GM15510 (cell line): ENCODE data around the gene LTO1.

Experiments used
- POLR2A ChIP-seq: IDR thresholded peaks from 3 replicates; pipeline ENCODE4 v1.6.1; 2011; ENCODE audit warnings: borderline replicate concordance; ENCODE audit not compliant: insufficient read length; ENCODE audit errors: extremely low read depth

LTO1 gene, protein sequence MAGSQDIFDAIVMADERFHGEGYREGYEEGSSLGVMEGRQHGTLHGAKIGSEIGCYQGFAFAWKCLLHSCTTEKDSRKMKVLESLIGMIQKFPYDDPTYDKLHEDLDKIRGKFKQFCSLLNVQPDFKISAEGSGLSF

DNA sequence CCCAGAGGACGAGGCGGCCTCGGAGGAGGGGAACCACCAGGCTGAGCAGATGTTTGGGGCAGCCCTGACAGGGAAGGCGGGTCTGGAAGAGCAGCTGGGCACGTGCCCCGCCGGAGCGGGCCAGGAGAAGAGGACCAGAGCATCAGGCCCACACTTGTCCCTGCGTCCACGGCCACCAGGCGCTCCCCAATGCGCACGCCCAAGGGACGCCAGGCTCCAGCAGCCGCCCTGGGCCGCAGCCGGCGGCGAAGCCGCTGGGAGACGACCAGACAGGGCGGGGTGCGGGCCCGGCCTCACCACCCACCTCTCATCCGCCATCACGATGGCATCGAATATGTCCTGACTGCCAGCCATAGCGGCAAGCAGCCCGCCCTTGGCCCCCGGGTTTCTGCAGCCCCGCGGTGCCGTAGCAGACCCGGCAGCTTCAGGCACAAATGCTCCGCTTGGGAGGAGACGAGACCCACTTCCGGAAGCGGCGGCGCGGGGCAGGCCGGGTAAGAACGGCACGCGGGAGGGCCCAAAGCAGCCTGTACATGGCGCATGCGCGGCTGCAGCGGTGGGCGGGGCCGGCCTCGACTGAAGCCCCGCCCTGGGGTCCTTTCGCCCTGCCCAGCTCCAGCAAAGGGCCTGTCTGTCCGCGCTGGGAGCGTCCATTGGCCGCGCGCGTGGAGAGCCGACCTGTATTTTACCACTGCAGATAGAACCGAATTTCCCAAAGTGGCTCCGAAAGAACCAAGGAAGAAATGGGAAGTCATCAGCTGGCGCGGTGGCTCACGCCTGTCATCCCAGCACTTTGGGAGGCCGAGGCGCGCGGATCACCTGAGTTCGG, at the start of gene LTO1:
Gene LTO1, minus strand, starts transcription at position 468 of the 829 bp plus-strand sequence. Its CDS starts 114 bp downstream, at position 354.
- TF ChIP-seq POLR2A: peak; percentile 88

DNA sequence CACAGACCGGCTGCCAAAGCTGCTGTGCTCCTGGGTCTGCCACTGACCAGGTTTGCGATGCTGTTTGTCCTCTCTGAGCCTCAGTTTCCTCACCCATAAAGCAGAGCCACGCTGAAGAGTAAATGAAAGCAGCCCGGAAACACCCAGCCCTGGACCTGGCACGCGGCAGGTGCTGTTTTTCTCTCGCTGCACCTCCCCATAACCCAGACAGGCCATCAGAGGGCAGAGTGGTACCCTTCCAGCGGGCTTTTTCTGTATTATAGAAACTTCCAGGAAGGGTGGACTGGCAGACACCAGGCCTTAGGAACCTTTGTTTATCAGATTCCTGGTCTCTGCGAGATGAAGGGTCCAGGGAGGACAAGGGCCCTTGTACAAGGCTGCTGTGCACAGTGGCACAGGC, 46.6 kb upstream of the LTO1 start:
- no peak for TF ChIP-seq POLR2A

DNA sequence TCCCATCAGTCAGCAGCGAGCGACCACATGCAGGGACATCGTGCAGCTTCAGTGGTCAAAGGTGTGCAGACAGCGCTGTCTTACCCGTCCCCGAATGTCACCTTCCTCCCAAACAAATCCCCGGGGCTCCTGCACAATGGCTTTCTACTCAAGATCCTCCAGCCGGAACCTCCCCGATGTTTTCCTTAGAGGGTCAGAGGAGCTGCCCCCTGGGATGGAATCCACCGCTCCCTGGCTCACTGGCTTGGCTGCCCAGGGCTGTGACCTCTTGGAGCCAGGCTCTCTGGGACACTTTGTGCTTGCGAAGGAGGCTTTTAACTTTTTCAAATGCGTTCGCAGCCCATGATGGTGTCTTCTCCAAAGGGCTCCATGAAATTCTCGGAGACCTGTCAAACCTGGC, 46.0 kb upstream of the LTO1 start:
- no peak for TF ChIP-seq POLR2A

DNA sequence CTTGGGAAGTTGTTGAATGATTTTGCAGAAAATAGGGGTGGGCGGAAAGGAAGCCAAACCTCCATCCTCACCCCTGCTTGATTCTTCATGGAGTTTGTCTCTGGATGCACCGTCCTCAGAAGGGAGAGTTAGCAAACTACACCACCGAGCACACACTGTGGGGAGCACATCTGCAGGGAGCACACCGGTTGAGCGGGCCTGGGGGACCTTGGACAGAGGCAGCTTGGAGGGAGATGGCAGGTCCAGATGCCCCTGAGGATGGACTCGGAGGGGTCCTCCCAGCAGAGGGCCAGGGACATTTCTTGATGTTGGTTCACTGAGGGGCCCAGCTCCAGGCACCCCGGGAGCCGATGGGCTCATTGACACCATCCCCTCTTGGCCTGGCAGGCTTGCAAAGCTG, 43.8 kb upstream of the LTO1 start:
- no peak for TF ChIP-seq POLR2A

DNA sequence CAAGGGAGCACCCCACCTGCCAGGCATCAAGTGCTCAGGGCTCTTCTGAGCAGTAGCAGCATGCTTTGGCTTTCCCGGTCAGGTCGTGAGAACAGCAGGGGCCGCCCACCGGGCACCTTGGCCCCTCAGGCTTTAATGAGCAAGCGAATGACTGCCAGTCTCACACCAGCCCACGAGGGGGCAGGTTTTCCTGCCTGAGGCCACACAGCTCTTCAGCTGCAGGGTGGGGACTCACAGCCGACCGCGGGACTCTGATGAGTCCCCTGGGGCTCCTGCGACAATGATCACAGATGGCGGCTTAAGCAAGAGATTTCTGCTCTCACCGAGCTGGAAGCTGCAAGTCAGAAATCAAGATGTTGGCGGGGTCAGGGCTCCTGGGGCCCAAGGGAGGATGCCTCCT, 43.0 kb upstream of the LTO1 start:
- no peak for TF ChIP-seq POLR2A

DNA sequence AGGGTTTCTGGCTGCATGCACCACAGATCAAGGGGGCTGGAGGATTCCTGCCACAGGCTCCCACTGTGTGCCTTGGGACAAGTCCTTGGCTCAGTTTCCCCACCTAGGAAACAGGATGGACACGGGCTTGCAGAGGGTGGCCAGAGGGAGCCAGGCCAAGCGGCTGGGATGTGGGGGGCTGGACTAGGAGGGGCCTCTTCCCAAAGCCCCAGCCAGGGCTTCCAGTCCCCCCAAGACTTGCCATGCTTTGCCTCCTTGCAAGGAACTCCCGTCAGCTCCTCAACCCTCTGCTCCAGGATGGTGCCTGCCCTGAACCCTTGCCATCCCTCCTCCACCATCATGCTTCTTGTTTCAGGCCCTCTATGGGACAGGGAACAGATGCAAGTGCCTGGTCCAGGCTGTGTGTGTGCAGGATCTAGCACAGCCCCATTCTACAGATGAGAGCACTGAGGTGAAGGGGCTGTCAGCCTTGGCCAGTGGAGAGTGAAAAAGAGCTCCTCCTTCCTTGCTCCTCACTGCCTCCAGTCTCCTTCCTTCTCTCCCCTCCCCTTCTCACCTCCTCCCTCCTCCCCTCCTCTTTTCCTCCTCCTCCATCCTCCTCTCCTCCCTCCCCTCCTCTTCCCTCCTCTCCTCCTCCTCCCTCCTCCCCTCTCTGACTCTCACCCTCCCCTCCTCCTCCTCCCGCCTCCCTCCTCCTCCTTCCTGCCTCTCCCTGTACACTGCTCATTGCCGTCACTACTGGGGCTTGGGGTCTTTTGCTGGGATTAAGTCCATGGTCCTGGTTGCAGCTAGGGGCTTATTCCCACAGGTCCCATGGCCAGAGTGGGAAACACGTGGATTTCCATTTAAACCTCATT, 42.0 kb upstream of the LTO1 start:
- no peak for TF ChIP-seq POLR2A

DNA sequence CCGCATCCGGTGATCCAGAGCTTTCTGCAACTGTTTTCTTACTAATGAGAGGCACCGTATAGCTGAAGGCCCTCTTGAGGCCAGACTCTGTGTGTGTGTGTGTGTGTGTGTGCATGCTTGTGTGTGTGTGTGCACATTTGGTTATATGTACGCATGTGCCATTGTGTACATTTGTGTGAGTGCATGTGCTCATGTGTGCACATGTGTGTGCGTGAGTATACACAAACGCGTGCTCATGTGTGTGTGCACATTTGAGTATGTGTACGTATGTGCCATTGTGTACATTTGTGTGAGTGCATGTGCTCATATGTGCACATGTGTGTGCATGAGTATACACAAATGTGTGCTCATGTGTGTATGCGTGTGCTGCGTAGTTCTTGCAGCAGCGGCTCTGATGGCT, 40.9 kb upstream of the LTO1 start:
- TF ChIP-seq POLR2A: no peak

DNA sequence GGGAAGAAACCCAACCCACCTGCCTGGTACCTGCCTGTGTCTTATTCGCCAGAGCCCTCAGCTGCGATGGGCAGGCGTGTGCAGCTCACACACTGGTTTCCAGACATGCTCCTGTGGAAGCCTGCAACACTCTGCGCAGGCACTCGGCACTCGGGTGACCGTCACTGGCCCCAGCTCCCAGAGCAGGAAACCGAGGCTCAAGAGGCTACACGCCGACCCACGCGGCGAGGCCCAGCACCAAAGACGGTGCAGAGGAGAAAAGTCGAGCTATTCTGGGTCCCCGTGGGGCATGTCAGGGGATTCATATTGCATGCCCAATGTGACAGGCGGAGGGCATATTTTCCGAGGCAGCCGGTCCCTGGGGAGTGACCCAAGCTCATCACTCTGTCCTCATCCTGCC, 40.3 kb upstream of the LTO1 start:
- TF ChIP-seq POLR2A: no peak

DNA sequence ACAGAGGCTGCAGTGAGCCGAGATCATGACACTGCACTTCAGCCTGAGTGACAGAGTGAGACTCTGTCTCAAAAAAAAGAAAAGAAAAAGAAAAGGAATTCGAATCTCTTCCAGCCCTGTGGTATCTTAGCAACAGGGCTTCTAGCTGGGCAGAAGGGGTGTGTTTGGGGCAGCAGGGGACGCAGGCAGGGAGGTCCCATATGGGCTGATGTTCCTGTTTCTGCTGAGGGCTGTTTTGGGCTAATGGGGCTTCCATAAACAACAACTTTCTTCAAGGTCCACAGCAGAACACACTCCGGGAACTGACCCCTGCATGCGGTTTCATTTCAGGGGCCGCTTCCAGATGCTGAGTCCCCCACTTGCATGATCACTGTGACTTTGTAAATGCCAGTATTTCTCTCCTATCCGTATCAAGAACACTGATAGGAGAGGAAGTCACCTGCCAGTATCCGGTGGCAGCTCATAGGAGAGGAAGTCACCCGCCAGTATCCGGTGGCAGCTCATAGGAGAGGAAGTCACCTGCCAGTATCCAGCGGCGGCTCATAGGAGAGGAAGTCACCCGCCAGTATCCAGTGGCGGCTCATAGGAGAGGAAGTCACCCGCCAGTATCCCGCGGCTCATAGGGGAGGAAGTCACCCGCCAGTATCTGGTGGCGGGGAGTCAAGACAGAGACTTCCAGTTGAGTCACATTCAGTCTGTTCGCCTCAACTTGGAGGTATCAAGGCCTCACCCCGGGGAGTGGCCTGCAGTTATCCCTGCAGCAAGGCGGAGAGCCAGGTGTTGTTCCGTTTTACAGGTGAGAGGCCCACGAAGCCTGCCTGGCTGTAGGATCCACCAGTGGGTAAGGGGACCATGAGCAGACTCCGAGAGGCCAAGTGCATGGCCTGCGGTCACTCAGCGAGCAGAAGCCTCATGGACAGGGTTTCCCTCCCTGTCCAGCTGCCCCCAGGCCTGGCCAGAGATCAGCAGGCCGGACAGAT, 37.0 kb upstream of the LTO1 start:
- no peak for TF ChIP-seq POLR2A

DNA sequence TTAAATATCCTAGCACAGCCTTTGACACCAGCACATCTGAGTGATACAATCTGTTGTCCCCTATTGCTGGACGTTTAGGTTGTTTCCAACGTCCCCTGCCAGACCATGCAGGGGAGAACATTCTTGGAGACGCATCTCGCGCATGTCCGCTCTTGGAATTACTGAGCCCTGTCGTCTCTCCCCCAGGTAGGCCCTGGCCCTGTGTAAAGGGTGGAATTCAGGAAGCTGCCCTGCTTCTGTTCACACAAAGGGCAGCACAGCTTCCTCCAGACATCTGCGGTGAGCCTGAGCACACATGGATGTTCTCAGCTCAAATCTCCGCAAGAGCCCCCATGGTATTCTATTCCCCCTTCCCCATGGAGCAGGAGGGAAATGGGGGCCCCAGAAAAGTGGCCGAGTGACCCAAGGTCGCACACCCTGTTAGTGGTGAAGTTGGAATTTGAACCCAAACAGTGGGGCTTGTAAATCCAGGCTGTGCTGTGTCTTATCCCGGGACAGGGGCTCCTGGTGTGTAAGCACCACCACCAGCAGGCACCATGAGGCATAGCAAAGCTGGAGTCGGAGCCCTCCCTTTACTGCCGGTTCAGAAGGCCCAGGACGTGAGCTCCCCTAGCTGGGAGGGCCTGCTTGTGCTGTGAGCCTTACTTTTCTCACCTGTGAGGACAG, 33.7 kb upstream of the LTO1 start:
- TF ChIP-seq POLR2A: no peak

DNA sequence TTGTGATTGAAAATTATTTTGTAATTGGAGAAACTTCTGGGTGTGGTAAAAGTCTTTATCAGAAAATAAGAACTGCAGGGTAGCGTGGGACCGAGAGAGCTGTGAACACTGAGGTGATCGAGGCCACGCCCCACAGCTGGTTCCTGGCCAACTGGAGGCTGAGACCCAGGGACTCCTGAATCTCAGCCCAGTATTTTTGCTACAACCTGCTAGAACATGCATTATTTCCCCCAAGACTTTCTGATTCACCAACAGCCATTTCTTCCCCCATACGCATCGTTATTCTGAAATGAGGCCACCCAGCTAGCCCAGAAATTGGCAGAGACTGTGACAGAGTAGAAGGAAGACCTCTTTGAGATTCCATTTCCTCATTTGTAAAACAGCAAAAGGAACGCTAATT, 32.0 kb upstream of the LTO1 start:
- TF ChIP-seq POLR2A: no peak

DNA sequence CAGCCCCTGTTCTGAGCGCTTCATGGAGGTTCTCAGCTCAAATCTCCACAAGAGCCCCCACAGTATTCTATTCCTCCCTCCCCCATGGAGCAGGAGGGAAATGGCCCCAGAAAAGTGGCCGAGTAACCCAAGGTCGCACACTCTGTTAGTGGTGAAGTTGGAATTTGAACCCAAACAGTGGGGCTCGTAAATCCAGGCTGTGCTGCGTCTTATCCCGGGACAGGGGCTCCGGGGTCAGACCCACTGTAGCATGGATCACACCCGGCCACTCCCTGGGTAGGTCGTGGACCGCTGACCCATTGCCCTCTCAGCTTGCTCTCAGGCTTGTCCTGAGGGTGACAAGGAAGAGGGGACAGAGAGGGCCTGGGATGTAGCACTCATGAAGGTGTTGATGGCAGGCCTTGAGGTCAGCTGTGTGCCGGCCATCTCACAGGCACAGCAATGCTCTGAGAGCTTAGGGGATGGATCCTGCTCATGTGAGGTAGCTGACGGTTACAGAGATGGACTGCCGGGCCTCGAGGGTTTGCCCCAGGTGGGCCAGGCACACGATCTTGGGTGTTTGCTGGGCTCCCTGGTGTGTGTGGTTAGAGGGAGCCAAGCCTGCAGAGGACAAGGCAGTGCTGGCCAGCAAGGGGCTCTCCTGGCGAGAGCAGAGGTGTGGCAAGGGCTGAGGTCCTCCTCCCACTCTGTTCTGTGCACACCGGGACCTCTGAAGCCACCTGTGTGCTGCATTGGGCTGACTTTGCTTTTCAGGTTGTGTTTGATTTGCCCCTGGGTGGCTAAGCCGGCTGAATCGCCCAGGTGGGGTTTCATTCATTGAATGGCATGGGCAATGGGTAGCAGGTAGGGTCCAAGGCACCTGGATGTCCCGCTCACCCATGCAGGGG, 31.0 kb upstream of the LTO1 start:
- TF ChIP-seq POLR2A: no peak

DNA sequence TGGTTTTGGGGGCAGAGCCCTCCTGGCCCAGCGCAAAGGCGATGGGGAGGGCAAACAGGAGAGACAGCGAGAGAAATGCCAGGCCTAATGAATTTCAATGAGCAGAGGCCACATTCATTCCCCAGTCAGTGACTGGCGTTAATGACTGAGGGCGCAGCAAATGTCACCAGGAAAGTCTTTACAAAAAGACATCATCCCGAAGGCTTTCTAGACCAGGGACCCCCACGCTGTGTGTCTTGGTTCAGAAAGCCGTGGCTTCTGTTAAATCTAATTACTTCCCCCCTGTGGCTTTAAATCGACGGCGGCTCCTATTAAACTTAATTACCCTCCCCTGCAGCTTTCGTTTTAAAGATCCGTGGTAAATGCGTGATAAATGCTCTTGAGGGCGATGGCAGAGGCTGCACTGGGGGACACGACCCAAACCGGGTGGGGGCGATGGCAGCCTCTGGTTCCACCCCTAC, 30.2 kb upstream of the LTO1 start:
- TF ChIP-seq POLR2A: no peak
